Activated naive CD4-positive, alpha-beta T cell treated with anti-CD3 and anti-CD28 coated beads, Interleukin-2, amount 50 U/mL, for 16 hours (primary cell): ENCODE data around the gene SLC16A8.

Source experiments
- DNase-seq: peaks from one replicate; pipeline ENCODE4 v3.0.0-alpha.2; 2020

Gene SLC16A8

DNA sequence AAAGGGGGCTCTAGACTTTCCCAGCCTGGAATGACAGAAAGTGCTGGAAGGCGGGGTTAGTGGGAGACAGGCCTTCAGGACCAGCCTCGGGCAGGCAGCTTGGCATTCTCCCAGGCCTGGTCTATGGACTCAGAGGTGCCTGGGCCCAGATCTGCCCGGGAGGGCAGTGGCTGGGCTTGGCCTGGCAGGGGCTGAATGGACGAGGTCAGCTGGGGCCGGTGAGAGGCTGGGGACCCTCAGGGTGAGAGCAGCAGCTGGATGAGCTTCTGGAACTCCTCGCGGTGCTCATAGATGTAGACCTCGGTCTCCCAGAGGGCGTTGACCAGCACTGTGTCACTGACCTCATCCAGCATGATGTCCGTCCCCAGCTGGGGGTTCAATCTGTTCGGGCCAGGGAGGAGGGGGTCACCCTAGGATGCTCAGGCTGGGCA lies 28.0 kb upstream of the SLC16A8 start:
- no peak for DNase-seq

DNA sequence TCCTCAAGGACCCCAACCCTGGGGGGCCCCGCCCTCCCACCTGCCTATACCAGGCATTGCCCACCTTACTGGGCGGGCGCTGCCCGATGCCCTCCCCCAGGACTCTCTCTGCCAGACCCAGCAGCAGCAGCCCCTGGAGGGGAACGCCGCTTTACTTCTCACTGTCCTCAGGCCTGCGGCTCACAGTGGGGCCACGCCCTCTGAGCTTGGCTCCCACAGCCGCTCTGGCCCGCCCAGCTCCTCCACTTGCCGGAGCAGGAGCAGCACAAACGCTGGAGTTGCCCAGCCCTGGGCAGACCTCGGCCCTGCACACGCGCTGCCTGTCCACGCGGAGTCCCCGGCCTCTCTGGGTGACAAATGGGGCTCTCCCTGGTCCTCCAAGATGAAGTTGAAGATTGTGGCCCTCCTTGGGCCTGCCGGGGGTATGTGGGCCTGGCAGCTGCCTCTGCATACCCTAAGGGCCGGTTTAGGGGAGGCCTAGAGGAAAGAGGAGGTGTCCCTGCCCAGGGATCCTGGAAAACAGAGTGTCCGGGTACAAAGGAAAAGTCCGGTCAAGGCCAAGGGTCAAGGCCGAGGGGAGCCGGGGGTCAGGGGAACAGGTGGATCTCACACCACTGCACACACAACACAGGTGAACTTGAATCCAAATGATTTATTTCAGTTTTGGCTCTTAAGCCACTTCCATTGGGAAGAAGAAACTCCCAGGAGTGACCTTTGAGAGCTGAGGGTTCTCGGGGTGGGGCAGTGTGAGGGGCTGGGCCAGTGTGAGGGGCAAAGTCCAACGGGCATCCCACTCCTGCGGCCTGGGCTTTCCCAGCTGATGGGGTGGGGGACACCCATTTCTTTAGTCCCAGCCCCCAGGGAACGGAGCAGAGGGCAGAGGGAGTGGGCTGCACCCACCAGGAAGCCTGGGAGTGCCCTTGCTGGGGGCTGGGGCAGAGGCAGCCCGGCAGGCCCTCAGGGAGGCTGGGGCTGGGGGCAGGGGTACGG lies 27.2 kb upstream of the SLC16A8 start:
- no peak for DNase-seq

DNA sequence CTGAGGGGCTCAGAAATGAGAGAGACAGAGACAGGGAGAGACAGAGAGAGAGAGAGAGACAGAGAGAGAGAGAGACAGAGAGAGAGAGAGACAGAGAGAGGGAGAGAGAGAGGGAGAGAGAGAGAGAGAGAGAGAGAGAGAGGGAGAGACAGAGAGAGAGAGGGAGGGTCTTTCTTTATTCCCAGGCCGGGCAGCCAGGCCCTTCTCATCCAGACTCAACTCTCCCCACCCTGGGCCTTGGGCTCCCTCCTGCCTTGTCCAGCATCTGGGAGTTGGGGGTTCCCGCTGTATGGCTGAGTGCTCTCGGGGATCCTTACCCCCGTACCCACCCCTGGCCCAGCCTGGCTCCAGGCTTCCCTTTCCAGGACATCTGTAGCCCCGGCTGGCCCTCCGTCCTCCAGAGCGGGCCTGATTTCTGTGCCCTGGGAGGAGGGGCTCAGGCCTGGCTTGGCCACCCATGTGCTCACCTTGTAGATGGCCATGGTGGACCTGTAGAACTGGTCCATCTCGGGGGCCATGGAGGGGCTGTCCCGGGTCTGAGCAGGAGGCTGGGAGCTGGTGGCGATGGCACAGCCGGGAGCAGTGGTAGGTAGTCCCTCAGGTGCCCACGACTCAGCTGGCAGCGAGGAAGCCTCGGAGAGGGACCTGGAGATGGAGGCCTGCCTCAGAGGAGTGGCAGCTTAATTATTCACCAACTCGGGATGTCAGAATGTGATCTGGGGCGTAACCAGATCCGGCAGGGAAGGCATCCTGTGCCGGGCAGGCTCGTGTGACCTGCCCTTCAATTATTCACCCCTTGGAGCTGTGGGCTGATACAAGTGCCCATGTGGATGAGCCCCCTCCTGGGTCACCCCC lies 26.3 kb upstream of the SLC16A8 start, which contains the start of gene BAIAP2L2:
Gene BAIAP2L2, minus strand, starts transcription at position 677 of the 855 bp plus-strand sequence. Its CDS starts 159 bp downstream, at position 518.
- no peak for DNase-seq

DNA sequence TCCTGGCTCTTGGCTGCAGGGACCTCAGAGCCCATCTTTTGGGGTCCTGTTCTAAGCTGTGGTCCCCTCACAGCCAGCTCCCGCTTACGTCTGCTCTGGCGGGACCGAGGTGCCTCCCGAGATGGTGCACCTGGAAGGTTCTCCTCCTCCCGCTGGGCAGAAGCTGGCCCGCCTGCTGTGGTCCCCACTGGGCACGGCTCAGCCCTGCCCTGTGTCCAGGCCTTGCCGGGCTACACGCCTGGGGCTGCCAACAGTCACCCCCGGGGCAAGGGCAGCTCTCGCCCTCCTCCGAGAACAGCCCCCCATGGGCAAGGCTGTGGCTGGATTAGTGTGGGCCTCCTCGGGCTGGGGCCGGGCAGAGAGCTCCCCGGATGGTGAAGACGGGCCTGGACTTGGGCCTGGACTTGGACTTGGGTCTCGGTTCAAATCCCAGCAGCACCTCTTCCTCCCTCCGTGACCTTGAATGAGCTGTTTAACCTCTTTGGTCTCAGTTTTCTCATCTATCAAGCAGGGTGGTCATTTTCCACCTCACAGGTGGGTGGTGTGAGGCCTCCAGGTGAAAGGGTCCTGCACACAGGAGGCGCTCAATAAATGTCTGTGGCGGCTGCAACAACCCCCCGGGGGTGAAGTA lies 25.5 kb upstream of the SLC16A8 start:
- DNase-seq, result no peak

DNA sequence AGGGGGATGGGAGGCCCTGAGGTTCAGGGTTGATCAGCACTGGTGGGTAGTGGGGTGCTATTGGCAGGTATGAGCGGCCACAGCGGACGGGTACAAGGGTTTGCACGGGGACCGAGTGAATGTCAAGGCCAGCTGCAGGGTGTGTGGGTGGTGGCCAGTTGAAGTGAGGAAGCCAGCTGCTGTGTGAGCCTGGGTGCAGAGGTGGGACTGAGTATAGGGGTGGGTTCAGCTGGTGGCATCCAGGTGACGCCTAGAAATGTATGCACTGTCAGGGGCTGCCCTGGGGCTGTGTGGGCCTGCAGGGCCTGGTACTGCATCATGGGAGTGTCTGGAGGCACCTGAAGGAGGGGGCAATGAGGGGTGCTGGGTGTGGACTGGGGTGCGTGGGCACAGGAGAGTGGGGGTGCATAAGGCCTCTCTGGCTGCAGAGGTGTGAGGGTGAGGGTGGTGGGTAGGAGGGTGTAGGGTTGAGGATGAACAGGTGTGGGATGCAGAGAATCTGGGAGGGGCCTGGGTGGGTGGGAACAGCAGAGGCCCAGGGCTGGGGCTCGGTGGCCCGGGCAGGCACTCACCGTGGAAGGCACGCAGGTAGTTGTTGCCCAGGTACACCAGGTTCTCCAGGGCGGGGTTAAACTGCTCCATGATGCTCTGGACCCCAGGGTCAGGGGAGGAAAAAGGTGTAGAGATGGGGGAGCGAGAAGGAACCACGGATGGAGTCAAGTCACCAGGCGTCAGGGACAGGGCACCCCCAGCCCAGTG lies 24.8 kb upstream of the SLC16A8 start:
- DNase-seq, result no peak

DNA sequence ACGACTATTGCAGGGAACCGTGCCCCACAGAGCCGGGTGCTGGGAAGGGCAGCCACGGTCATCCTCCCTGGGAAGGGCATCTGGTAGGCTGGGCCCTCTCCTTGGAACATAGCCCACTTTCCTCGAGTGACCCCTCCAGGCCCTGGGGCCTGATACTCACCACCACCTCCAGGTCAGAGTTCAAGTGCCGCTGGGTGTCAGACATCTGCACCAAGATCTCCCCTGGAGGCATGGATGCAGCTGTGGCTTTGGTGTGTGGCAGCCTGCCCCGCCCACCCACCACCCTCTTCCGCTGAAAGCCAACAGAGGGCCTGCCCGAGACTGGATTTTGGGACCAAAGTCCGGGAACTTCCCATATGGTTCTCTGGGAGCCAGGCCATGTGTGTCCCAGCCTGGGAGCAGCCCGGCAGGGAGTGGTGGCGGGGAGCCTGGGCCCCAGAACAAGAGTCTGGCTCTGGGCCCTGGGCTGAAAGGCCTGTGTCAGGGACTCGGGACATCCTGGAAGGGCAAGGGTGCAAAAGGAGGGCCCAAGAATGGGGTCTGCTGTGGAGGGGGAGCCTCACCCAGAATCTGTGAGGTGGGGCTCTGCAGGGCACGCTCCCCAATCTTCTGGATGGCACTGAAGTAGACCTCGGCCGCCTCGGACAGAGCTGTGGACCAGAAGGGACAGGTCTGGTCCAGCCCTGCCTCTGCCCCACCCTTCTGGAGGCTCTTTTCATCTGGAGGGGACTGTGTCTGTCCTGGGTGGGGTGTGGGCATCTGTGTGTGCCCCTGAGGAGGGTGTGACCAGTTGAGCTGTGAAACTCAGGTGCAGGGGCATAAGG lies 23.9 kb upstream of the SLC16A8 start:
- DNase-seq, result no peak

DNA sequence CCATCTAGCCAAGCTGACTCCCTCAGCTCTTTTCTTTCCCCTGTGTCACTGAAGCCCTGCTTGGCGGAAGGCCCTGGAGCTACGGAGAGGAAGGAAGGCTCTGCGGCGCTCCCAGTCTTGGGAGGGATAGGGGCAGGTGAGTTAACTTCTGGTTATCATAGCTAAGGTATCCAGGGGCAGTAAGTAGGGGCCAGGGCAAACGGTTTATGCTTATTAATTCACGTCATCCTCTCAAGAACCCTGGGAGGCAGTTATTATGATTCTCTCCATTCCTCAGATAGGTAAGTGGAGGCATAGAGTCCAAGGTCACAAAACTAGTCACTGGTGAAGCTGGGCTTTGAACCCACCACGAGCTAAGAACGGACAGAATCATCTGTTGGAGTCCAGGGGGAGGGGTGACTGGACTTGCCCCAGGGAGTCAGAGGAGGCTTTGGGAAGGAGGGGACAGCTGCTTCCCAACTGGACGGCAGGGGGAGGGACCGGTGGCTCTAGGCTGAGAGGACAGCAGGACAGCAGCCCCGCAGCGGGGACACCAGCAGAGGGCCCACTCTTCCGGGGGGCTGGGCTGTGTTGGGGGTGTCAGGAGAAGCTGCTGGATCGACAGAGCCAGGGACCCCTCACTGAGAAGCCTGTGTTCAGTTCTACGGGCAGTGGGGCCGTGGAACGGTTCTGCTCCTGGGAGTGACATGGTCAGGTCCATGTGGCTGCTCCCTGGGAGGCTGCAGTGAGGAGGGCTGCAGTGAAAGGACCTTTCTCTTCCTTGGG lies 23.0 kb upstream of the SLC16A8 start:
- no peak for DNase-seq

DNA sequence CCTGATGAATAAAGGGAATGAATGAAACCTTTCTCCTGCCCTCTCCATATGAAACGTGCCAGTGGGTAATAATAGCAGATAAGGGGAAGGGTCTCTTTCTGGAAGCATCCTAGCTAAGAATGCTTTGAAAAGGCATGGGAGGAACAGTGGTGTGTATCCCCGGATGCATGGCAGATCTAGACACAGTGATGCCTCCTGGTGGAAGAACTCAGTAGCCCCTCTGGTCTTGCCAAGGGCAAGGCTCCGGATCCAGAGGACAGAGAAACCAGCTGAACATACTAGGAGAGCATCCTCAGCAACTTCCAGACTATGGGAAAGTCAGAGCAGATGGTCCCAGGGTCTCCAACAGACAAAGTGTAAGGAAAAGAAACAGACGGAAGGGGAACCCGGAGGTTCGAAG lies 20.1 kb upstream of the SLC16A8 start:
- DNase-seq, result no peak

DNA sequence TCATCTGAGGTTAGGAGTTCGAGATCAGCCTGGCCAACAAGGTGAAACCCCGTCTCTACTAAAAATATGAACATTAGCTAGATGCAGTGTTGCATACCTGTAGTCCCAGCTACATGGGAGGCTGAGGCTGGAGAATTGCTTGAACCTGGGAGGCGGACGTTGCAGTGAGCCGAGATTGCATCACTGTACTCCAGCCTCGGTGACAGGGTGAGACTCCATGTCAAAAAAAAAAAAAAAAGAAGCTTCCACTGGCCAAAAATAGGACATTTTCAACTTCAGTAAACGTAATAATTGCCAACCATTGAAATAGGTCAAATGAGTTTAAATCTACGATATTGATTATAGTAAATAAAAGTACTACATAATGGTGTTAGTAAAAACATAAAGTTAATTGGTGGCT lies 19.7 kb upstream of the SLC16A8 start:
- no peak for DNase-seq

DNA sequence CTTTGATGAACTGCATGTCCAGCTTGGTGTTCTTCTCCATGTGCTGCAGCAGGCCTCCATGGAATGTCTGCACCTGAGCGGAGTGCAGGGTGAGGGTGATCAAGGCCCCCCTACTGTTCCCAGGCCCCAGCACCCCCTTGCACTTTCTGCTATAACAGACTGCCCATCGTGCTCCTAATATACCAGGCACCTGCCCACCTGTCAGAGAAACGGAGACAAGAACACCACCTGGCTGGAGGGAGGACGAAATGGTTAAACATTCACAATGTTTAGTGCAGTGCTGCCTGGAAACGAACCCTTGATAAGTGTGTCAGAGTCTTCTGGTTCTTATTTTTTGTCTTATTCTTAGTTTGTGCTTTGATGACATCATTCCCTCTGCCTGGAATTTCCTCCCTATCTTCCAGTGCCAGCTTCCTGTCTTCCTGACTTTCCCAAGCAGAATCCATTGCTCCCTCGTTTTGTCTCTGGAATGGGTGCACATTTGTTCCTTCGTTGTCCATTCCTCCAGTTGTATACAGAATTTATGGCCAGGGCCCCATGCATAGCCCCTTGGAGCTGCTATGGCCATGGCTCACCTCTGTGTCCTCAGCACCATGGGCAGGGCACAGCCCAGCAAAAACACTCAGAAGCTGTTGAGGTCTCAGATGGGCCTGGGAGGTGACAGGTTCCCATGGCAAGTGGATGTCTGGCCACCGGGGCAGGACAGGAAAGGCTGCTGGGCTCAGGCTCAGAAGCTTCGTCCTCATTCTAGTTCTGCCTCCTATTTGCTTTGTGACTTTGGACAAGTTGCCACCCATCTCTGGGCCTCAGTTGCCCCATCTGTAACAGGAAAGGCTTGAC lies 14.6 kb upstream of the SLC16A8 start:
- DNase-seq, result no peak

DNA sequence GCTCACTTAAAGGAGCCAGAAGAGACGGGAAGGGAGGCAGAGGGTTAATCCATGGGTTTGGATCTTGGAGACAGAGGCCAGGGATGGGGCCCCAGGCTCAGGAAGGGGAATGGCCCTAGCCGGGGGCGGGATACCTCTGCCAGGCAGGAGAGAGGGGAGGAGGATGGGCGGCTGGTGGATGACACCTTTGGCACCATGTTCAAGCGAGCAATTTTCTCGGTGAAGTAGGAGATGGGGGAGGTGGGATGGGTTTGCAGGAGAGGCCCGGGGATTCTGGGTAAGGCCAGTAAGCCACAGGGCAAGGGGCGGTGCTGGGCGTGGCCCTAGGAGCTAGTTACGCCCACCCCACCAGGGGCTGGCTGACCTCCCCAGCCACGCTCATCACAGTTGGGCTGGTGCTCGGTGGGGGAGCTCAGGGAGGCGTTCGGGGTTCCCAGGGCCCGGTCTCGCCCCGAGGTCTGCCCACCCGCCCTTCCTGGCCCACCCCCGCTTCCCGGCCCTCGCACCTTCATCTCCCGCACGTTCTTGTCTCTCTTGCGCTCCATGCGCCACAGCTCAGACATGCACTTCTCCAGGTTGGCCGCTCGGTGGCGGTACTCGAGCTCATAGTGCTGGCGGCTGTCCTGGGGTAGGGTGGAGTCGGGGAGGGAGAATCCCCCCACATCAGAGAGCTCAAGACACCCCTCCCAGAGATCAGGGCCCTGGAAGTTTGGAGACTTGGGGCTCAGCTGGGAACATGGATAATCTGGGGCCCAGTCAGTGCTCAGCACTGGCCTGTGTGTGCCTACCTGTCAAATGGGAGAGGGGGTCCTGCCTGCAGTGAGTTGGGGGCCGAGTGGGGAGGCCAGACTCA lies 13.8 kb upstream of the SLC16A8 start:
- no peak for DNase-seq

DNA sequence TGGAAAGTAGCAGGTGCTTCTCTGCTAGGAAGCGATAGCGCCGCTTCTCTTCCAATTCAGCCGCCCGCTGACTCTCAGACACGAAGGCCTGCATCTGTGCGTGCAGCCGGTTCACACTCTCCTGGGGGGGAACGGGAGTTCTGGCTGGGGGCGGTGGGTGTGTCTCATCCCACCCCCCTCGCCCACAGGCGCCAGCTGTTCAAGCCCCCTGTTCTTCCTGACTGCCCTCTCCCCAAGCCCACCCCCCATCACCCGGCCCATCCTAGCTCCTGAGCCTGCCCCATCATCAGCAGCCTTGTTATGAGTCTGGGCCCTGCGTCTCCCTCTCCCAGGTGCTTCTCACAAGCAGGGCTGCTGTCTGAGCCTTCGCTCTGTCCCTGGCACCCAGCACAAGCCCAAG lies 13.1 kb upstream of the SLC16A8 start:
- DNase-seq, result no peak

DNA sequence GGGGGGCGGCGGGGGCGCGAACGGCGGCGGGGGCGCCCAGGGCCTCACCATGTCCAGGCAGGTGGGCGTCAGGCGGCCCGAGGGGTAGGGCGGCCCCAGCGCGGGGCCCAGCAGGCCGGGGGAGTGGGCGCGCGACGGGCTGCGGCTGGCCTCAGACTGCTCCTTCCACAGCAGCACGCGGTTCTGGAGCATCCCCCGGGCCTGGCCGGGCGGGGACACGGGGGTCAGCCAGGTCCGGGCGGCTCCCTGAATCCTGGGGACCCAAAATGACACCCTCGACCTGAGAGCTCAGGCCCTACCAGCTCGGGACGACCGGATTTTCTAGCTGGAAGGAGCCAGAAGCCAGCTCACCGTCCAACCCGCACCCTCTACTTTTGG lies 5.5 kb upstream of the SLC16A8 start:
- no peak for DNase-seq

DNA sequence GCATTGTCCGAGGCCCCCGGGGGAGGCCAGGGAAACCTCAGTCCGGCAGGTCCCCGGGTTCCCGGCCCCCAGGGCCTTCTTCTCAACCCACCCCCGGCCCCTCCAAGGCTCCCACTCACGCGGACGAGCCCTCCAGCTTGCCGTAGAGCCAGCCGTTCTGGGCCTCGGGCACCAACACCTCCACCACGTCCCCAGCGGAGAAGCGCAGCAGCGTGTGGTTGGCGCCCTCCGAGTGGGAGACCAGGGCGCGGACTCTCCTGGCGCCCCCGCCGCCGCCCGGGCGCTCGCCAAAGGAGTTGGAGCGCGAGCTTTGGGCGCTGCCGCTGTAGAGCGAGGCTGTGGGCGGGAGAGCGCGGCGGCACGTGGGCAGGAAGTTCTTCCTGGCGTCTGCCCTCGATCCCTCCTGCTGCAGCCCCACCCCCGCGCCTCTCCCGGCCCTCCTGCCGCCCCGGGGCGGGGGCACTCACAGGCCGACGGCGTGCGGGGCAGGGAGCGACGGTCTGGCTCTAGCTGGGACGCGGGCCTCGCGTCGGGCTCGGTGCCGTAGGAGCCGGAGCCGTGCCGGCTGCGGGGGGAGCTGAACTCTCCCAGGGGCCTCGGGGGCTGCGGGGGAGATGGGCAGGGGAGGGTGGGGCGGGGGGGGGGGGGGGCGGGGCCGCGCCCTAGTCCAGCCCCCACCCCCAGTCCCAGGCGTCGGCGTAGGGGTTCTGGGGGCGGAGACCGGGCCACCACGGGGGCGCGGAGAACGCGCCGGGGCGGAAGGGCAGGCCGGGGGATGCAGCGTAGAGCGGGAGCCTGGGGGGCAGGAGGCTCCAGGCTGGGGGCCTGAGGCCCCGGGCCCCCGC lies 4.9 kb upstream of the SLC16A8 start:
- no peak for DNase-seq

DNA sequence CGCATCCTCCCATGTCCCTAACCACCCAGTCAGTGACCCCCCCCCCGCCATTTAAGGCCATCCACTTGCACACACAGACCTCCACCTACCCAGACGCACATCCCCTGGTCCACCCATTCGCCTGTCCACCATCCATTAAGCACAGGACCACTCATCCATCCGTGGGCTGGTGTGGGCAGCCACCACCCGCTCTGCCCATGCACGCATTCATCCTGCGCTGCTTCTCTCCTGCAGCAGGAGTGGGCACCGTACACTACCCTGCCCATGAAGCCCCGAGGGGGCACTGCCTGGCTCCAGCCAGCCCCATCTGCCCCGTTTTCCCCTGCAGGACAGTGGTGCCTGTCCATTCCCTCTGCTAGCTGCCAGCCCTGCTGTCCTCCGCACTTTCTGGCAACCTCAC lies 3.9 kb upstream of the SLC16A8 start:
- DNase-seq, result no peak

DNA sequence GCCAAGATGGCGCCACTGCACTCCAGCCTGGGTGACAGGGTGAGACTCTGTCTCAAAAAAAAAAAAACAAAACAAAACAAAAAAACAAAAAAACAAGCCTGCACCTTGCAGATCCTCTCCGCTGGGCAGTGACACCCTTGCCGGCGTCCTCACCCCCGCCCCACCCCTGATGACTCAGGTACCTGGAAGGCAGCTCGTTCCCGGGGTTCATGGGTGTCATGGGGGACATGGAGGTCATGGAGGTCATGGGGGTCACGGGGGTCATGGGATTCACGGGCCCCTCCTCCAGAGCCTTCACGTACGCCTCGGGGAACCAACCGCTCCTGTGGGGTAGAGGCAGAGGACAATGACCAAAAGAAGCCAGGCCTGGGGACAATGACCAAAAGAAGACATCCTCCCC lies 3.0 kb upstream of the SLC16A8 start:
- no peak for DNase-seq

DNA sequence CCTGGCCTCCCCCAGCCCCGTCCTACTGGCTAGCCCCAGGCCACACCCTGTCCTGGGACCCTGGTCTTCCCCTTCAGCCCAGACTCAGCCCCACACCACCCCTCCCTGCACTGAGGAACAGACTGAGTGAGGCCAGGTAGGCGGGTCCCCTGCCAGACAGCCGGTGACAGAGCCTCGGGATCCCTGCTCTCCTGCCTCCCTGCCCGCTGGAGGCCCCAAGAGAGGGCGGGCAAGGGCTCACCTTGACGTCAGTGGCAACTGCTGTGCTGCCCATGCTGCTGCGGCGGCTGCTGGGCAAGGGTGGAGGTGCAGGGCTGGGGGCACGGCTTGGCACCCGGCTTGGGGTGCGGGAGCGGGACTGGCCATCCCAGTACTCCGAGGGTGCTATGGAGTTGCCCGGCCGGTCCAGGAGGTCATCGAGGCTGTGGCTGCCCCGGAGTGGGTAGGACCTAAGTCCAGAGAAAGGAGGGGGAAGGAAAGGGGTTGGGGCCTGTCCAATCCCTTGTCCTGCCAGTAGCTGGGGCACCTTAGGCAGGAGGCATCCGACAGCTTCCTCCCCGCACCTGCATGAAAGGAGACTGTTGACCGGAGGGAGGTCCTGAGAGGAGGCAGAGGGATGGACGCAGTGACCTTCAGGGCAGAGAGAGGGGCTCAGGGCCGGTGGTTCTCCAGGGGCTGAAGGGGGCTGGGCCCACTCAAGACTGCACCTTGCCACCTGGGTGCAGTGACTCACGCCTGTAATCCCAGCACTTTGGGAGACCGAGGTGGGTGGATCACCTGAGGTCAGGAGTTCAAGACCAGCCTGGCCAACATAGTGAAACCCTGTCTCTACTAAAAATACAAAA lies 2.2 kb upstream of the SLC16A8 start:
- no peak for DNase-seq
